OCI-LY7 (cell line): ENCODE measurements around the gene ZFYVE28. TPM values are rescaled to one million over a fixed set of nuclear protein-coding genes. Genes with fewer than 3 reads are reported as not detected.

ENCODE experiments used
- BruUV-seq: library from RNA; stranded (reverse); fragments of 400-500 nt; replicated peaks from 2 replicates; lab custom pipeline; 2021; lab: Mats Ljungman, UMichigan
- CTCF ChIA-PET: fragments of 300-600 bp; sonication (Branson Sonifier 250); formaldehyde crosslinking; loops from one replicate; lab custom pipeline; 2022; ENCODE audit warnings: antibody characterized with exemption; ENCODE audit not compliant: unreplicated experiment; lab: Charles Lee
- POLR2A ChIA-PET: fragments of 300-600 bp; sonication (Branson Sonifier 250); formaldehyde crosslinking; loops from one replicate; lab custom pipeline; 2022; ENCODE audit warnings: antibody characterized with exemption; lab: Charles Lee
- DNase-seq: peaks from one replicate; pipeline ENCODE4 v3.0.0-alpha.2; 2015; ENCODE audit warnings: low spot score
- H2AFZ ChIP-seq: fragments of 200-600 bp; sonication (generic), shearing (Covaris generic); 2 replicates; pipeline ENCODE4 v1.6.1; 2014; ENCODE audit warnings: mild to moderate bottlenecking, antibody characterized with exemption, low read length, moderate library complexity
- H3K27ac ChIP-seq: fragments of 200-600 bp; sonication (generic); 2 replicates; pipeline ENCODE4 v1.5.1; 2014; ENCODE audit warnings: mixed run types, low read depth, mild to moderate bottlenecking, moderate library complexity, low read length, inconsistent platforms; ENCODE audit not compliant: poor library complexity, severe bottlenecking
- H3K36me3 ChIP-seq: fragments of 200-600 bp; sonication (generic); 2 replicates; pipeline ENCODE4 v1.6.1; 2014; ENCODE audit warnings: mild to moderate bottlenecking, antibody characterized with exemption, low read length, moderate library complexity, mixed read lengths; ENCODE audit not compliant: insufficient read depth
- H3K4me1 ChIP-seq: fragments of 200-600 bp; sonication (generic); 2 replicates; pipeline ENCODE4 v1.5.1; 2014; ENCODE audit warnings: mild to moderate bottlenecking, low read length; ENCODE audit not compliant: insufficient read depth, poor library complexity, severe bottlenecking
- H3K4me2 ChIP-seq: fragments of 200-600 bp; sonication (generic); 2 replicates; pipeline ENCODE4 v1.6.1; 2014; ENCODE audit warnings: mild to moderate bottlenecking, low read length
- H3K4me3 ChIP-seq: fragments of 200-600 bp; sonication (generic); 2 replicates; pipeline ENCODE4 v1.5.1; 2014; ENCODE audit warnings: mild to moderate bottlenecking, low read depth, low read length; ENCODE audit not compliant: poor library complexity, severe bottlenecking
- H3K79me2 ChIP-seq: fragments of 200-600 bp; sonication (generic); 2 replicates; pipeline ENCODE4 v1.6.1; 2016; ENCODE audit warnings: low read depth, mild to moderate bottlenecking, low read length, moderate library complexity, mixed read lengths; ENCODE audit not compliant: insufficient read depth
- H3K9me2 ChIP-seq: fragments of 200-600 bp; sonication (generic); 2 replicates; pipeline ENCODE4 v1.6.1; 2016; ENCODE audit warnings: mild to moderate bottlenecking, low read length, mixed read lengths; ENCODE audit not compliant: insufficient read depth
- H3K9me3 ChIP-seq: fragments of 200-600 bp; sonication (generic); 2 replicates; pipeline ENCODE4 v1.6.1; 2014; ENCODE audit warnings: mild to moderate bottlenecking, mixed run types, low read length, mixed read lengths
- H4K20me1 ChIP-seq: fragments of 200-600 bp; sonication (generic); 2 replicates; pipeline ENCODE4 v1.6.1; 2014; ENCODE audit warnings: mild to moderate bottlenecking, antibody characterized with exemption, low read length, moderate library complexity, mixed read lengths; ENCODE audit not compliant: insufficient read depth
- CTCF ChIP-seq: fragments of 200-600 bp; sonication (generic); conservative IDR thresholded peaks from 2 replicates; pipeline ENCODE4 v1.5.1; 2014; ENCODE audit warnings: mild to moderate bottlenecking, antibody characterized with exemption, low read length, moderate library complexity, mixed read lengths
- EZH2phosphoT487 ChIP-seq: fragments of 200-600 bp; sonication (generic); IDR thresholded peaks from 2 replicates; pipeline ENCODE4 v1.6.1; 2018; ENCODE audit warnings: low read depth, borderline replicate concordance, mild to moderate bottlenecking, mixed run types, antibody characterized with exemption, low read length, moderate library complexity, mixed read lengths
- intact Hi-C: fragments of 100-400 bp; cut with micrococcal nuclease; formaldehyde crosslinking; loops from one replicate; pipeline ENCODE4 v1.10.0; 2022; ENCODE audit not compliant: unreplicated experiment
- total RNA-seq, 2 experiments: library from RNA; depleted of rRNA in 1 of 2; stranded (reverse); fragments of >200 nt in 1 of 2; shearing (Covaris generic) in 1 of 2; gene quantifications; 2 replicates each; pipeline ENCODE4 v1.2.3, GENCODE V29; 2014 to 2022

ZFYVE28 gene
- total RNA-seq, 2 experiments from 2014 or later, result 0.32 TPM; not detected in 1

- no peak overlapping the region for H2AFZ ChIP-seq
- CTCF ChIA-PET, result interaction anchor here (0.5 kb wide), 1 partner anchor 82 kb away, joined by 3 read pairs; no protein-coding TSS in a partner anchor
- TF ChIP-seq EZH2phosphoT487, result no peak
- no peak for TF ChIP-seq CTCF
- H3K9me3 ChIP-seq, result no peaks in the 10 kb centered on the region
- no peak overlapping the region for H3K4me2 ChIP-seq
- no peaks in the 10 kb centered on the region for H4K20me1 ChIP-seq
- no TSS peak for BruUV-seq
- H3K4me3 ChIP-seq, result no peak overlapping the region
- H3K27ac ChIP-seq, result no peak overlapping the region
- no peaks in the 10 kb centered on the region for H3K4me1 ChIP-seq
- intact Hi-C loops, result no loop called here
- POLR2A ChIA-PET, result interaction anchor here (0.5 kb wide), 1 partner anchor 14 kb away, joined by 5 read pairs; no protein-coding TSS in a partner anchor
- DNase-seq, result no peak
- no peaks in the 10 kb centered on the region for H3K79me2 ChIP-seq
- no peaks in the 10 kb centered on the region for H3K9me2 ChIP-seq
- no peaks in the 10 kb centered on the region for H3K36me3 ChIP-seq
Measured at GRCh38 chr4:2272026-2272827, 146.2 kb downstream of the ZFYVE28 start.

- Histone ChIP-seq H3K9me3 (no peaks in the 10 kb centered on the region), H3K9me2 (no peaks in the 10 kb centered on the region), H3K79me2 (no peaks in the 10 kb centered on the region), H3K4me2 (no peak overlapping the region), H3K36me3 (no peaks in the 10 kb centered on the region), H2AFZ (no peak overlapping the region), H3K27ac (no peak overlapping the region), H4K20me1 (no peaks in the 10 kb centered on the region), H3K4me1 (no peaks in the 10 kb centered on the region), H3K4me3 (no peak overlapping the region)
- intact Hi-C loops, result no loop called here
- ChIA-PET CTCF (interaction anchor here (0.5 kb wide), 1 partner anchor 83 kb away, joined by 3 read pairs; no protein-coding TSS in a partner anchor), POLR2A (no interaction called here)
- BruUV-seq, result no TSS peak
- no peak for TF ChIP-seq CTCF
- no peak for TF ChIP-seq EZH2phosphoT487
- no peak for DNase-seq
Measured at GRCh38 chr4:2271279-2272025, 147.0 kb downstream of the ZFYVE28 start.
